GM18498 (cell line): ENCODE results near the gene RABGAP1.

Source experiments
- ATAC-seq: cut with Tn5 transposase; IDR thresholded peaks from one replicate; pipeline ENCODE4 v1.9.1; 2021; ENCODE audit warnings: mild to moderate bottlenecking, moderate library complexity; ENCODE audit not compliant: unreplicated experiment

Gene RABGAP1

GRCh38 chr9:123108976-123109375, 168.2 kb downstream of the RABGAP1 start:
- no peak for ATAC-seq

- no peak for ATAC-seq
Measured at GRCh38 chr9:123109540-123110279, 168.9 kb downstream of the RABGAP1 start.

DNA sequence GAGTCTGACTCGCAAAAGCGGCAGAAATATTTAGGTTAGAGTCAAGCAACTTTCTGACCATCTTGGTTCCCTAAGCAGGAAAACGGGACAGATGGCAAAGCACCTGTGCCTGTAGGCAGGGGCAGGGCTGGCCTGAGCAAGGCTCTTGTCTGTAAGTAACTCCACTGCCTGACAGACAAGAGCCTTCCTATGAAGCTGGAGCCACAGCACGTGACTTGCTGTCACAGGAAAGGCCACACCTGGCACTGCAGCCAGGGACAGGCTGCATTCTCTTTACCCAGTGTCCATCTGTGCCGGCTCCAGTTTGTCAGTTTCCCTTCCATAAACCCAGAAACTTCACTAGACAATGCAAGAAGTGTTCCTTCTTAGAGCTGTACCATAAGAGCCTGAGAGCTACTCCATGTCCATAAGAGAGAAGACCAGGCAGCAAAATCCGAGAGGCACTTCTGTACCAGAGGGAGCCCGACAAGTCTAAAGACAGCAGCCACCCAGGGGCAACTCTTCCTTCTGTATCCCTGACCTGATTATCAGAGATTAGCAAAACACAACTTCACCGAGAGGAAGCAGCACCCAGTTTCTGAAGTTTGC, 170.7 kb downstream of the RABGAP1 start:
- ATAC-seq: no peak

- ATAC-seq: no peak
Measured at GRCh38 chr9:123112015-123112975, 171.5 kb downstream of the RABGAP1 start.

DNA sequence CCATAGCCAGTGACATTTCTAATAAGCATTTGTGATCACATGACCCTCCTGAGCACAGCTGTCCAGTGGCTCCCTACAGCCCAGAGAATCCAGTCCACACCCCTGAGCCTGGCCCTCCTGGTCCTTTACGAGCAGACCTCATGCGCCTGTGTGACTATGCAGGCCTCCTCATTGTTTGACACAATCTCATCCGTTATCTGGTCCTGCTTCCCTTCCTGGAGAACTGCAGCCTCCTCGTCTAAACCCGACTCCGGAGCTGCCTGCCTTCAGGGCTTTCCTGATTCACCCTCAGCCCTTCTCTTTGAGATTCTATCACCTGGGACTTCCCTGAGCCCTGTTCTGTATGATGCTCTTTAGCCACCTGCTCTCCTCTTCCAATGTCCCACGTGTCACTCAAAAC, 172.4 kb downstream of the RABGAP1 start:
- ATAC-seq: no peak

DNA sequence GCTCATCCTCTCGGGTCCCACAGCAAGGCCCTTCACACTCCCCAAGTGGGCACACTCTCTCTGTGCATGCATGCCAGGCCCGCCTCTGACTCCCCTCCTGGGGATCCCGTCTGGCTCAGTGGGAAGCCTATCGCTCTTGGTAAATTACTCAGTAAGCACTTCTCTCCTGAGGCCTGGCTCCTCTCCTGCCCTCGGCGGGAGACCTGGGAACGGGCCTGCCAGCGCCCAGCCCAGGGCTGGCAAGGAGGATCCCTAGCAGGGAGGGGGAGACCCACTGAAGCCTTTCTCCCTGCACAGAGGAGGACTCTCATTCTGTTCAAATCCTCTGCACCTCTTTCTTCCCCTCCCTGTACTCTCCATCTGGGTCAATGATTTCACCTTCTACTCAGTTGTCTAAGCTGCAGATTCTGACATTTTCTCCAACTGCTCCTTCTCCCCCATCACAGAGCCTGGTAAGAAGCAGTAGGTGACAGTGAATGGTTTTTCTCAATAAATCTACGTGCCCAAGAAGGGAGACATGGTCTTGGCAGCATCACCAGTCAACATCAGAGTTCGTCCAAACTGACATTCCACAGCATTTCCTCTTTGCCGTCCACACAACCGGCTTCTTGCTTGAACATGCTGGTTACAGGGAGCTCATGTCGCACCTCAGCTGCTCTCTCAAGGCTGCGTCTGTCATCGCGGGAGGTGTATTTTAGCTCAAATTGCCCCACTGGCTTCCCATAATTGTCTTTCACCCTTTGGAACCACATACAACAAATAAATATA, 174.5 kb downstream of the RABGAP1 start:
- no peak for ATAC-seq

- no peak for ATAC-seq
Measured at GRCh38 chr9:123116036-123116435, 175.2 kb downstream of the RABGAP1 start.

DNA sequence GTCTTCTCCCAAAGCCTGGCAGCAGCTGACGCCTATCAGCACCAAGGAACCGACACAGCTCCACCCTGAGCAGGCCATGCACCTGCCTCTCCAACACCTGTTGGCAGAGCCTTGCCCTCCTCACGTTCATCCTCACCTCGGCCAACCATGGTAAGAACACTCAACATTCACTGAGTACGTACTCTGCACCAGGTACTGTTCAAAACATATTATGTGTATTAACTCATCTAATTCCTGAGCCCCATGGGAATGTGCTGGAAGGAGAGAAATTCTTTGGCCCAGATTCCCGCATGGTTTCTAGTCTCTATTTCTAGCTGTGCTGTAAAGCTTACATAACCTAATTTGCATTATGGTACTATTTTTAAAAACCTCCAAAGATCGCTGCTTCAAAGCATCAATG, 178.7 kb downstream of the RABGAP1 start:
- ATAC-seq: no peak

GRCh38 chr9:123120131-123120530, 179.3 kb downstream of the RABGAP1 start:
- no peak for ATAC-seq

GRCh38 chr9:123120953-123121352, 180.1 kb downstream of the RABGAP1 start:
- no peak for ATAC-seq

DNA sequence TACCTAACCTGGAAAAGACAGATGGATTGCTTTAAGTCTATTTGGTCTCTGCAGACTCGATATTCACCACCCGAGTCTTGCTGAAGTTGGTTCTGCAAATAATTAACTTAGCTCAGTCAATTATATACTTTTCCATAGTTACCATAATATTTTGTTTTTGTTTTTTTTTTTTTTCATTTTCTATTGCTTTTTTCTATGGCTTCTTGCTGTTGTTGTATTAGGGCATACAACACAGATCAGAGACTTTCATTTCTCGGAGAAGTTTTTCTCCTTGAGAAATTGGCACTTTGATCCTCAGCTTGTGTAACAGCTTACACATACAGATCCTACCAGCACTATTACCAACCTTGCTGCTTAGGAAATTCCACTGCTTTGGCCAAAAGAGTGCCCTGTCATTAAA, 180.6 kb downstream of the RABGAP1 start:
- ATAC-seq: no peak

DNA sequence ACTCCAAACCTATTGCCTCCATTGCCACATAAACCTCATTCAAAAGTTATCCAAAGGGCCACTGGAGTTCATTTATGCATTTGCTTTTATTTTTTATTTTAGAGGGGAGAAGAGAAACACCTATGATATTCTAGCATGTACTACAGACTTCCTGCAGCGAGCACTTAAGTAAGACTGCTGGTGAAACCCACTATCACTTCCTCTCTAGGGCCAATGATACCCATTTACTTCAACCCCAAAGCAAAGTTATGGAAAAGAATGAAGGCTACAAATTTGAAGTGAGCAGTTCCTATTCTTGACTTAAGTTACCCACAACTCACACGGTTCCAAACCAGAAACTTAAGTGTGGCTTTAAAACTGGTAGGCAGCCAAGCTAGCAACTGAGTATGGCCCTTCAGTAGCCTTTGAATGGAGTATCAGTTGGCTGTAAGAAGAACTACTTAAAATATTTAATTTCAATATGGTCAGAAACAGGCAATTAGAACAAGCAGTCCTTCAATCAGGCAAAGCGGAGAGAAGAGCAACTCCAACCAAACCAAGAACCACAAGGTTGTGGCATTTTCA, 186.8 kb downstream of the RABGAP1 start:
- ATAC-seq: no peak

- ATAC-seq: no peak
Measured at GRCh38 chr9:123128591-123128990, 187.8 kb downstream of the RABGAP1 start.

- no peak for ATAC-seq
Measured at GRCh38 chr9:123129423-123129822, 188.6 kb downstream of the RABGAP1 start.

- no peak for ATAC-seq
Measured at GRCh38 chr9:123131258-123131657, 190.4 kb downstream of the RABGAP1 start.

DNA sequence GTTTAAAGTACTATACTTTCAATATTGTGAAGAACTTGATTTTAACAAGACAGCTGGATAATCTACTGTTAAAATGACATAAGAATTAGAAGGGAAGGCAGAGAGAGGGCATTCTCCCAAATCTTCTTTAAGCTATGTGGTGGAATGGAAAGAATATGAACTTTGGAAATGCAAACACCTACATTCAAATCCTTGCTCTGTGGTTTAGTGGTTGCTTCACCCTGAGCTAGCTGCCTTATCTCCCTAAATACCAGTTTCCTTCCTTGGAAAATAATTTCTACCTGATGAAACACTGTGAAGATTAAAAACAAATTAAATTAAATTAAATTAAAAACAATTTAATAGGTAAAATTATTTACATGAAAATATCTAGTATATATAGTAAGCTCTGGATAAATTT, 191.2 kb downstream of the RABGAP1 start:
- ATAC-seq: no peak

GRCh38 chr9:123132696-123133095, 191.9 kb downstream of the RABGAP1 start:
- no peak for ATAC-seq

- ATAC-seq: no peak
Measured at GRCh38 chr9:123135430-123135829, 194.6 kb downstream of the RABGAP1 start.

GRCh38 chr9:123138163-123138562, 197.3 kb downstream of the RABGAP1 start:
- no peak for ATAC-seq

GRCh38 chr9:123149067-123149466, 208.2 kb downstream of the RABGAP1 start:
- ATAC-seq: no peak
